Measurements from ENCODE around the gene PHOSPHO2.
"Not testable (repeated sequence)": the region's sequence is repeated elsewhere in the genome, so short reads cannot be mapped to it uniquely, and the experiment has no call there.

DNA sequence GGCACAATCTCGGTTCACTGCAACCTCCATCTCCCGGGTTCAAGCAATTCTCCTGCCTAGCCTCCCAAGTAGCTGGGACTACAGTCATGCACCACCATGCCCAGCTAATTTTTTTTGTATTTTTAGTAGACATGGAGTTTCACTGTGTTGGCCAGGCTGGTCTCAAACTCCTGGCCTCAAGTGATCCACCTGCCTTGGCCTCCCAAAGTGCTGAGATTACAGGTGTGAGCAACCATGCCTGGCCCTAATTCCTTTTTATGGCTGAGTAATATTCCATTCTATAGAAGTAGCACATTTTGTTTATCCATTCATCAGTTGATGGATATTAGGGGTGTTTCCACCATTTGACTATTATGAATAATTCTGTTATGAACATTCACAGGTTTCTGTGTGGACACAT lies 9.6 kb upstream of the PHOSPHO2 start:
- TF ChIP-seq POLR2A, POLR2AphosphoS5 (IDR thresholded peaks at IDR 0.05): not testable (repeated sequence)
- TF ChIP-seq, protein P1, sequence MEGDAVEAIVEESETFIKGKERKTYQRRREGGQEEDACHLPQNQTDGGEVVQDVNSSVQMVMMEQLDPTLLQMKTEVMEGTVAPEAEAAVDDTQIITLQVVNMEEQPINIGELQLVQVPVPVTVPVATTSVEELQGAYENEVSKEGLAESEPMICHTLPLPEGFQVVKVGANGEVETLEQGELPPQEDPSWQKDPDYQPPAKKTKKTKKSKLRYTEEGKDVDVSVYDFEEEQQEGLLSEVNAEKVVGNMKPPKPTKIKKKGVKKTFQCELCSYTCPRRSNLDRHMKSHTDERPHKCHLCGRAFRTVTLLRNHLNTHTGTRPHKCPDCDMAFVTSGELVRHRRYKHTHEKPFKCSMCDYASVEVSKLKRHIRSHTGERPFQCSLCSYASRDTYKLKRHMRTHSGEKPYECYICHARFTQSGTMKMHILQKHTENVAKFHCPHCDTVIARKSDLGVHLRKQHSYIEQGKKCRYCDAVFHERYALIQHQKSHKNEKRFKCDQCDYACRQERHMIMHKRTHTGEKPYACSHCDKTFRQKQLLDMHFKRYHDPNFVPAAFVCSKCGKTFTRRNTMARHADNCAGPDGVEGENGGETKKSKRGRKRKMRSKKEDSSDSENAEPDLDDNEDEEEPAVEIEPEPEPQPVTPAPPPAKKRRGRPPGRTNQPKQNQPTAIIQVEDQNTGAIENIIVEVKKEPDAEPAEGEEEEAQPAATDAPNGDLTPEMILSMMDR (IDR thresholded peaks at IDR 0.05) = not testable (repeated sequence)
